LNCaP clone FGC (cell line): ENCODE data around the gene GNAQ.

Source experiments
- DNase-seq: peaks from one replicate; pipeline ENCODE4 v3.0.0-alpha.2; 2011; ENCODE audit warnings: low read depth
- H3K4me3 ChIP-seq: 2 replicates; pipeline ENCODE4 v1.5.1; 2011; ENCODE audit warnings: mild to moderate bottlenecking, low read depth, low read length, control low read depth
- TF ChIP-seq, protein P1 (sequence below): IDR thresholded peaks from 2 replicates; pipeline ENCODE4 v1.5.1; 2012; ENCODE audit warnings: mild to moderate bottlenecking; ENCODE audit not compliant: control insufficient read depth, insufficient read depth; ENCODE audit errors: extremely low read depth

GNAQ gene

DNA sequence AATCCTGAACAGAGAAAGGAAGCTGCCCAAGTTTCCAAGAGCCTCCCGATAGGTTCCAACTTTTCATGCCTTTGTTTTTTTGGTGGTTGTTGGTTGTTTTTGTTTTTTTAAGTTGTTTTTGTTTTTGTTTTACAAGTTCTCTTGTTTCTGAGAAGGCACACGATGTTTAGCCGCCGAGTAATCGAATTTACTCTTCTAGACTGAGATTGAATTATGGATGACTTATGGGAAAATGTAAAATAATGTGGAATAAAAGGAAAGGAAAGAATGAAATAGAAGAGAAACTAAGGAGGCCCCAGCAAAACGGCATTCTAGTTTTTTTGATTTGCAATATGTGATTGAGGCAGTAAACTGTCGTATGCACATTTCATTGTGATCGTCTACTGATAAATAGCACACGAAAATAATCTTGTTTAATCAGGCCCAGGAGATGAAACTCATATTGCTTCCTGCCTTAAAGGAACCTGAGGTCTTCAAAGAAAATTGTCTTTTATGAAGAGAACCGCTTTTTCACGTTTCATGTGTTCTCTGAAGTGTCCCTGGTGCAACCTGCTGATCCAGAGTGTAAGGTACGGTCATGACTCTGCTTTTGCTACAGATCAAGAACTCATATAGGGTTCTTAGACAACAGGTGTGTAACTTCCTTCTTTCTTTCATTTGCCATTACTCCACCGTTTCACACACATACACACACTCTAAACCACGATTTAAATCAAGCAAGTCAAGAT is 1.3 kb upstream of the GNAQ start:
- H3K4me3 ChIP-seq = peak overlapping the region; percentile 63

DNA sequence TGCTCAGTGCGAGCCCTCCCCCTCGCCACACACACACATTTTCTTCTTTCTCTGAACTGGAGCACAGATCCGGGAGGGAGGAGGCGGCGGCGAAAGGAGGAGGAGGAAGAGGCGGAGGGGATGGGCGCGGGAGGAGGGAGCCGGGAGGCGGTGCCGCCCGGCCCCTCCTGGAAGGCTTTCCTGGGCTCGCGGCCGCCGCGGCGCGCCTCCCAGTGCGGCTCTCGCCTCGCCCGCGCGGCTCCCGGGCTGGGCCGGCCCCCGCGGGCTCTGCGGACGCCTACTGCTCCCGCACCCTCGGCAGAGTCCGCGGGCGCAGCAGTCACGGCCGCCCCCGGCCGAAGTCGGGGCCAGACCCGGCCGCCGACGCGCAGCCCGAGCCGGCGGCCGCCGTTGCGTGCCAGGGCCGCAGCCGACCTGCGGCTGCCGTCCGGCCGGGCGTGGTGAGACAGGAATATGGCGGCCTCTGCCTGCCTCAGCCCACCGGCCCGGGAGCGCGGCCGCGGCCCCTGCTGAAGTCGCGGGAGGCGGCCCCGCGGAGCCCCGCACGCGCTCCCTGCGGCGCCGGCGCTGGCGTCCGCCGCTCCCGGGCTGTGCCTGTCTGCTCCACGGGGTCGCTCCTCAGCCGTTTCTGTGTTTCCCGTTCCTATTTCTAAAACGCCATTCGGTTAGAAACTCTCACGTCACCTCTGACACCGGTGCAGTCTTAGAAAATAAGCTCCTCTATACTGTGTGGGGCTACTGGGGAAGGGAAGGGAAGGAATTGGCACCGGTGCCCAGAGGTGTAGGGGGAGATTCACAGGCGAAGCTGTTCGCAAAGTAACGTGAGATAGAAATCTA is 500 bp upstream of the GNAQ start:
- TF ChIP-seq, protein P1, sequence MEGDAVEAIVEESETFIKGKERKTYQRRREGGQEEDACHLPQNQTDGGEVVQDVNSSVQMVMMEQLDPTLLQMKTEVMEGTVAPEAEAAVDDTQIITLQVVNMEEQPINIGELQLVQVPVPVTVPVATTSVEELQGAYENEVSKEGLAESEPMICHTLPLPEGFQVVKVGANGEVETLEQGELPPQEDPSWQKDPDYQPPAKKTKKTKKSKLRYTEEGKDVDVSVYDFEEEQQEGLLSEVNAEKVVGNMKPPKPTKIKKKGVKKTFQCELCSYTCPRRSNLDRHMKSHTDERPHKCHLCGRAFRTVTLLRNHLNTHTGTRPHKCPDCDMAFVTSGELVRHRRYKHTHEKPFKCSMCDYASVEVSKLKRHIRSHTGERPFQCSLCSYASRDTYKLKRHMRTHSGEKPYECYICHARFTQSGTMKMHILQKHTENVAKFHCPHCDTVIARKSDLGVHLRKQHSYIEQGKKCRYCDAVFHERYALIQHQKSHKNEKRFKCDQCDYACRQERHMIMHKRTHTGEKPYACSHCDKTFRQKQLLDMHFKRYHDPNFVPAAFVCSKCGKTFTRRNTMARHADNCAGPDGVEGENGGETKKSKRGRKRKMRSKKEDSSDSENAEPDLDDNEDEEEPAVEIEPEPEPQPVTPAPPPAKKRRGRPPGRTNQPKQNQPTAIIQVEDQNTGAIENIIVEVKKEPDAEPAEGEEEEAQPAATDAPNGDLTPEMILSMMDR = no peak
- peak overlapping the region; percentile 63 for H3K4me3 ChIP-seq
- DNase-seq = no peak

More for the DNA sequence above, 1.3 kb upstream of the GNAQ start:
- no peak for DNase-seq
- TF ChIP-seq, protein P1 = no peak

DNA sequence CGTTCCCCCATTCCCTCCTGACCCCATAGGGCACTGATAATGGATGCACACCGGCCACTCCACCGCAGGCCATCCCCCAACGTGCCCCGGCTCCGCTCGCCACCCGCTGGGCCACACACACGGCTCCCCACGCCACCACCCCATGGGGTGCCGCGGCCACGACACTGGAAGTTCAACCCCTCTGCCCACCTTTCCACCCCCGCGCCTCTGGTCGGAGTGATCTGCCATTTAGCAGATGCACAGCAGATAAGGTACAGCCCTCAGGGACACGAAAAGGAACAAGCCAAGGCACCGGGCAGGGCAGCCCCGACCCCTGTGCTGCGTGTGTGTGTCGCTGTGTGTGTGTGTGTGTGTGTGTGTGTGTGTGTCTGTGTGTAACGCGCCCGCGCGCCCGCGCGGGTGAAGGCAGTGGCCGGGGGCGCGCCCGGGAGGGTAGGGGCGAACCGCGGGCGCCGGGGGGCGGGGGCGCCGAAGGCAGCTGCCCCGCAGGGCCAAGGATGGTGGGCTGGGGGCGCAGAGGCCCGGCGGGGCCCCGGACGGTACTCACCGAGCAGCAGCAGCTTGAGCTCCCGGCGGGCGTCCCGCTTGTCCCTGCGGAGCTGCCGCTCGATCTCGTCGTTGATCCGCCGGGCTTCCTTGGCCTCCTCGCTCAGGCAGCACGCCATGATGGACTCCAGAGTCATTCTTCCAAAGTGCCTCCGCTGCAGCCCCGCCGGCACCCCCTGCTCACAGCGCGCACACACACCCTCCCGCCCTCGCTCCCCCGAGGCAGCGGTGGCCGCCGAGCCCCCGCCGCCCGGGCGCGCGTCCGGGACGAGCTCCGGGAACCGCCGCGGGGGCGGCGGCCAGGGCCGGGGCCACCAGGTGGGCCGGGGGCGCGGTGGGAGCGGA is 813 bp downstream of the GNAQ start:
- TF ChIP-seq, protein P1 = no peak
- no peak overlapping the region; the same call in 1 of the 2 replicates for H3K4me3 ChIP-seq
- DNase-seq = no peak

DNA sequence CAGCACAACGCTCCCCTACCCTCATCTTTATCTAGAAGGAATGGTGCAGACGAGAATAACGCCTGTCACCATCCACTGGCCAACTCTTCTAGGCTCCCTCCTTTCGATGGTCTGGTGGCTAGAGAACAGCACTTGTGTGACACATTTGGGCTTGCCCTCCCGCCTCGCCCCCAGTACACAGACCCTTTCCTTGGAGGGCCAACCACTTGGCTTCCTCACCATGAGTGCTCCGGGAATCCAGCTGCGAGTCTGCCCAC is 1.4 kb downstream of the GNAQ start:
- TF ChIP-seq, protein P1 = no peak
- H3K4me3 ChIP-seq = no peak overlapping the region
- DNase-seq = no peak

DNA sequence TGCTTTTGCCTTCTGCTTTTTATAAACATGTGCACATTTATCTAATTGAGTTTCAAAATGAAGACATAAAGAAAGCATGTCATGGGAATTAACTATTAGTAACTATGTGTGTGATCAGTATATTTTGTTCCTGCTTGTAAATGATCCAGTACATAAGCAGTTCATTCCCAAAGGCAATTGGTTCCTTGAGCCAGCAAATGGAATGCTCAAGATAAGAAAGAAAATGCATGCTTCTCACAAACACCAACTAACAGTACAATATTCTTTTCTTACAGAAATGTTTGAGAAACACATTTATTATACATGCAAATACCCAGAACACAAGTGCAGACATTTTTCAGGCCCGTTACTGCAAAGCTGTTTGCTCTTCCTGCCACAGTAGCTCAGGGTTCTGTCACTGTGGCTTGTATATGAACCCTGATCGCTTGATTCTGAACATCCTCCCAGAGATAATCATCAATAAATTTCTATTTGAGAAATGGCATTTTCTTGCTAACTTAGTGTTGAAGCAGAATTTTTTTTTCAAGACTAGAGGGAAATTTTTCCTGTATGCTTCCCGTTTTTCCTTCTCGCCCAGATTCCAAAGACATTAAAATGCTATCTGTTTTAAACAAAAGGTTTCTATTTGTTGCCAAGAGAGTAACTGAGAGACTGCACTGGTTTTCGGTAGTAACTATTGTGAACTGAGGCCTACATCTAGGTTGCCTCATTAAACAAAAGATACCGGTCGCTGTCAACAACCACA is 1.9 kb downstream of the GNAQ start:
- TF ChIP-seq, protein P1 = no peak
- DNase-seq = no peak
- no peak overlapping the region for H3K4me3 ChIP-seq

DNA sequence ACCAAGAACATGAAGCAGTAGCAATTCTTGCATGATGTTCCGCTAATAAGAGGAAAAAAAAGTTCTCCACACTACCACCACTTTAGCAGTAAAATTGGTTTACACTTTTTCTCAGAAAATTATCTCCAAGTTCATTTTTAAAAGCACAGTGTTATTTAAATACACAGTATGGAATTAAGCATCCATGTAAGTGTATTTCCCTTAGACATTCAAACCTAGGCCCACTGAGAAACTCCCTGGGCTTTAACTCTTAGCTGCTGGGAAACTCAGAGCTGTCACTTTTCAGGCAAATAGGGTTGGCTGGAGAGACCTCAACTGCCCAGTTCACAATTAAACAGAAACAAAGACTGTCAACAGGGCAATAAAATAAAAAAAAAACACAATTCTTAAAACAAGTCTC is 2.7 kb downstream of the GNAQ start:
- no peak overlapping the region for H3K4me3 ChIP-seq
- no peak for DNase-seq
- TF ChIP-seq, protein P1 = no peak
